Nephron (organoid): ENCODE measurements around the gene HAPLN3.

Source experiments
- H3K27ac Mint-ChIP-seq, 3 experiments: 2 replicates each; pipeline ENCODE4 v1.8.0; 2020; ENCODE audit warnings: mixed read lengths in 3 of 3, mild to moderate bottlenecking in 2 of 3, moderate library complexity in 1 of 3
- H3K27me3 Mint-ChIP-seq: 2 replicates; pipeline ENCODE4 v1.8.0; 2021; ENCODE audit warnings: low read depth, mild to moderate bottlenecking, moderate library complexity, mixed read lengths
- H3K36me3 Mint-ChIP-seq: 2 replicates; pipeline ENCODE4 v1.8.0; 2020; ENCODE audit warnings: low read depth, mixed read lengths
- H3K4me1 Mint-ChIP-seq: 2 replicates; pipeline ENCODE4 v1.8.0; 2020; ENCODE audit warnings: mixed read lengths
- H3K4me3 Mint-ChIP-seq, 3 experiments: 2 replicates each; pipeline ENCODE4 v1.8.0; 2020; ENCODE audit warnings: mild to moderate bottlenecking in 3 of 3, mixed read lengths in 3 of 3, moderate library complexity in 2 of 3
- H3K9me3 Mint-ChIP-seq: 2 replicates; pipeline ENCODE4 v1.8.0; 2020; ENCODE audit warnings: mixed read lengths
- TF ChIP-seq, protein P1 (sequence below), 3 experiments: fragments of 200-600 bp; sonication (generic); IDR thresholded peaks; one replicate each; pipeline ENCODE4 v1.5.0; 2021; ENCODE audit warnings: antibody characterized with exemption in 3 of 3; ENCODE audit not compliant: unreplicated experiment in 3 of 3

Gene HAPLN3

DNA sequence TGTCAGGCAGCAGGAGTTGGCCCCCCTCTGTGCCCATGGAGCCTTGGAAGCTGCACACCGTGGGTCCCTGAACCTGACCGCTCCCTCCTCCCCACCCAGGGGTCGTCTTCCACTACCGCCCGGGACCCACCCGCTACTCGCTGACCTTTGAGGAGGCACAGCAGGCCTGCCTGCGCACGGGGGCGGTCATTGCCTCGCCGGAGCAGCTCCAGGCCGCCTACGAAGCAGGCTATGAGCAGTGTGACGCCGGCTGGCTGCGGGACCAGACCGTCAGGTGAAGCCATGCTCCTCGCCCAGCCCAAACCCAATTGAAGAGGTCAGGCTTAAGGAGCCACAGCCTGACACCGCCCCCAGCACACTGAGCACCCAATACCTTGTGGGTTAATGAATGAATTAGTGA, 48.2 kb downstream of the HAPLN3 start:
- Mint-ChIP-seq H3K4me3 (no peak overlapping the region), H3K27ac (no peak overlapping the region), H3K36me3 (no peaks in the 10 kb centered on the region), H3K4me1 (no peaks in the 10 kb centered on the region), H3K9me3 (no peaks in the 10 kb centered on the region), H3K27me3 (peaks cover 5% of the 10 kb centered on the region)
- TF ChIP-seq, protein P1, sequence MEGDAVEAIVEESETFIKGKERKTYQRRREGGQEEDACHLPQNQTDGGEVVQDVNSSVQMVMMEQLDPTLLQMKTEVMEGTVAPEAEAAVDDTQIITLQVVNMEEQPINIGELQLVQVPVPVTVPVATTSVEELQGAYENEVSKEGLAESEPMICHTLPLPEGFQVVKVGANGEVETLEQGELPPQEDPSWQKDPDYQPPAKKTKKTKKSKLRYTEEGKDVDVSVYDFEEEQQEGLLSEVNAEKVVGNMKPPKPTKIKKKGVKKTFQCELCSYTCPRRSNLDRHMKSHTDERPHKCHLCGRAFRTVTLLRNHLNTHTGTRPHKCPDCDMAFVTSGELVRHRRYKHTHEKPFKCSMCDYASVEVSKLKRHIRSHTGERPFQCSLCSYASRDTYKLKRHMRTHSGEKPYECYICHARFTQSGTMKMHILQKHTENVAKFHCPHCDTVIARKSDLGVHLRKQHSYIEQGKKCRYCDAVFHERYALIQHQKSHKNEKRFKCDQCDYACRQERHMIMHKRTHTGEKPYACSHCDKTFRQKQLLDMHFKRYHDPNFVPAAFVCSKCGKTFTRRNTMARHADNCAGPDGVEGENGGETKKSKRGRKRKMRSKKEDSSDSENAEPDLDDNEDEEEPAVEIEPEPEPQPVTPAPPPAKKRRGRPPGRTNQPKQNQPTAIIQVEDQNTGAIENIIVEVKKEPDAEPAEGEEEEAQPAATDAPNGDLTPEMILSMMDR (IDR thresholded peaks at IDR 0.05; ENCODE audit: unreplicated experiment in 3 of 3): no peak

DNA sequence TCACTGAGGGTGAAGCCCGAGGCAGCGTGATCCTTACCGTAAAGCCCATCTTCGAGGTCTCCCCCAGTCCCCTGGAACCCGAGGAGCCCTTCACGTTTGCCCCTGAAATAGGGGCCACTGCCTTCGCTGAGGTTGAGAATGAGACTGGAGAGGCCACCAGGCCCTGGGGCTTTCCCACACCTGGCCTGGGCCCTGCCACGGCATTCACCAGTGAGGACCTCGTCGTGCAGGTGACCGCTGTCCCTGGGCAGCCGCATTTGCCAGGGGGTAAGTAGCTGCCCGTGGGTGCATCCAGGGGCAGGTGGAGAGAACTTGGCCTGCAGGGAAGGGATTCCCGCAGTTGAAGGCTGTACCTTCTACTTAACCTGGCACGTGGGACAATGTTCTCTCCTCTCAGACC, 49.7 kb downstream of the HAPLN3 start:
- Mint-ChIP-seq H3K36me3 (no peaks in the 10 kb centered on the region), H3K9me3 (no peaks in the 10 kb centered on the region), H3K4me3 (no peak overlapping the region), H3K27me3 (no peaks in the 10 kb centered on the region), H3K27ac (no peak overlapping the region), H3K4me1 (no peaks in the 10 kb centered on the region)
- TF ChIP-seq, protein P1 (IDR thresholded peaks at IDR 0.05; ENCODE audit: unreplicated experiment in 3 of 3): no peak

DNA sequence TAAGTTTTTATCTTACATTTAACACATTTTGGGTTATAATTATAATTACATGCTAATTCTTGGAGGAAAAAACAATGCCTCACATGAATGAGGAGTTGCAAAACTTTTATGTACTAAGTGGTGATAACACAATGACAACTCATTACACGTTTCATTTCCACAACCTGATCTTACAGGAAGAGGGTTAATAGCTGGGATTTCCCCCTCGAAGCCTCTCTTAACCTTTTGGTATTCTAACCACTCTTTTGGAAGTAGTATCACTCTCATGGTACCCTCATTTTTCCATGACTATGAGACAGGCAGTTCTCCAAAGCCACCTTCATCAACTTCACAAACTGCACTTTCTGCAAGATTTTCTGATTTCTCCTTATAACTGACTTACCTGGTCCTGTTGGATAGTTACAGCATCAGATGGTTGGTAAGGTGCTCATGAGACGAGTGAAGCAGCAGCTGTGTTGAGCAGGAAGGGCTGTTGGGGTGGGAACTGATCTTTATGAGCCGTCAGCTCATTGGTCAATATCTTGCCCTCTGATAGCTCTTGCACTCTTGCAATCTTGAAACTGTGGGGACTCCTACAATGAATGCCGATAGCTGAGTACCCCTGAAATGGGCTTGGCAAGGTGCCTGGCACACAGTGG, 50.5 kb downstream of the HAPLN3 start:
- Mint-ChIP-seq H3K4me3 (no peak overlapping the region), H3K27me3 (no peaks in the 10 kb centered on the region), H3K4me1 (no peaks in the 10 kb centered on the region), H3K27ac (no peak overlapping the region), H3K36me3 (no peaks in the 10 kb centered on the region), H3K9me3 (no peaks in the 10 kb centered on the region)
- TF ChIP-seq, protein P1 (IDR thresholded peaks at IDR 0.05; ENCODE audit: unreplicated experiment in 3 of 3): no peak

DNA sequence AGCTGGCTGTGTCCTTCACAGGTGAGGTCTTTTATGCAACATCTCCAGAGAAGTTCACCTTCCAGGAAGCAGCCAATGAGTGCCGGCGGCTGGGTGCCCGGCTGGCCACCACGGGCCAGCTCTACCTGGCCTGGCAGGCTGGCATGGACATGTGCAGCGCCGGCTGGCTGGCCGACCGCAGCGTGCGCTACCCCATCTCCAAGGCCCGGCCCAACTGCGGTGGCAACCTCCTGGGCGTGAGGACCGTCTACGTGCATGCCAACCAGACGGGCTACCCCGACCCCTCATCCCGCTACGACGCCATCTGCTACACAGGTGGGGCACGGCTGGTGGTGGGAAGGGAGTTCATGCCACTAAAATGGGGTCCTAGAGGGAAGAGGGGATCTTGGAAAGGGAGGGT, 52.0 kb downstream of the HAPLN3 start:
- no peaks in the 10 kb centered on the region for H3K36me3 Mint-ChIP-seq
- no peaks in the 10 kb centered on the region for H3K27me3 Mint-ChIP-seq
- TF ChIP-seq, protein P1 (IDR thresholded peaks at IDR 0.05; ENCODE audit: unreplicated experiment in 3 of 3): no peak
- no peak overlapping the region for H3K27ac Mint-ChIP-seq
- no peaks in the 10 kb centered on the region for H3K9me3 Mint-ChIP-seq
- no peaks in the 10 kb centered on the region for H3K4me1 Mint-ChIP-seq
- H3K4me3 Mint-ChIP-seq: no peak overlapping the region

DNA sequence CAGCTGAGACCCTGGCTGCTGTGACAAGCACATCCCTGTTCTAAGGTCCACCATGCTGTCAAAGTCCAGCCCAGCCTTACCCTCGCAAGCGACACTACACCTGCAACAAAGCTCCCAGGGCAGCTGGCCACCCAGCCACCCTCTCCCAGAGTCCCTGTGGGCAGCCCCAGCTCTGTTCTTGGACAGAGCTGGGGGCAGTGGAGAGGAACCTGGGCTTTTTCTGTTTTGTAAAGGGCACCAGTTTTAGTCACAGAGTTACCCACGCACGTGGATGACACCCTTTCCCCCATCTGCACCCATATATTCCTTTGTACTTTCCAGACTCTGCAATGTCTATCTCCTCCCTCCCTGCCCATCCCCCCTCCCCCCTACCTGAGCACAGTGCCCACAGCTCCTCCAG, 53.2 kb downstream of the HAPLN3 start:
- Mint-ChIP-seq H3K36me3 (no peaks in the 10 kb centered on the region), H3K4me1 (no peaks in the 10 kb centered on the region), H3K9me3 (no peaks in the 10 kb centered on the region), H3K4me3 (no peak overlapping the region), H3K27ac (no peak overlapping the region), H3K27me3 (no peaks in the 10 kb centered on the region)
- TF ChIP-seq, protein P1 (IDR thresholded peaks at IDR 0.05; ENCODE audit: unreplicated experiment in 3 of 3): no peak

DNA sequence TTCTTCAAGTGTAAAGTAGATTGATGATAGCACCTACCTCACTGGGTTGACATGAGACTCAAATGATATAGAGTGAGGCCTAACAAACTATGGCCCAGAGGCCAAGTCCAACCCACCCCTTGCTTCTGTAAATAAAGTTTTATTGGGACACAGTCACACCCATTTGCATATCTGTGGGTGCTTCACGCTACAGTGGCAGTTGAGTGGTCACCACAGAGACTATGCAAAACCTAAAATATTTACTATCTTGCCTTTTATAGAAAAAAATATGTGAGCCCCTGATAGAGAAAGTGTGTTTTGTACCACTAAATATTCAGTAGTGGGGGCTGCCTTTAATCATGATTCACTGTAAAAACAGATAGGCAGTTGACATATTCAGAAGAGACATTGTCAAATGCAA, 54.1 kb downstream of the HAPLN3 start:
- TF ChIP-seq, protein P1 (IDR thresholded peaks at IDR 0.05; ENCODE audit: unreplicated experiment in 3 of 3): no peak
- Mint-ChIP-seq H3K27ac (no peak overlapping the region), H3K9me3 (no peaks in the 10 kb centered on the region), H3K27me3 (no peaks in the 10 kb centered on the region), H3K36me3 (no peaks in the 10 kb centered on the region), H3K4me3 (no peak overlapping the region), H3K4me1 (no peaks in the 10 kb centered on the region)
